GM18909 (cell line): Measurements from ENCODE around the gene AHCY.
"Not testable (repeated sequence)": the region's sequence is repeated elsewhere in the genome, so short reads cannot be mapped to it uniquely, and the experiment has no call there.

ENCODE experiments used
- ATAC-seq: cut with Tn5 transposase; IDR thresholded peaks from one replicate; pipeline ENCODE4 v1.9.1; 2021; ENCODE audit warnings: mild to moderate bottlenecking; ENCODE audit not compliant: unreplicated experiment, poor library complexity

The AHCY gene

GRCh38 chr20:34300256-34300806 is 2.8 kb downstream of the AHCY start:
- no peak for ATAC-seq

GRCh38 chr20:34299556-34300255 is 3.4 kb downstream of the AHCY start:
- no peak for ATAC-seq

DNA sequence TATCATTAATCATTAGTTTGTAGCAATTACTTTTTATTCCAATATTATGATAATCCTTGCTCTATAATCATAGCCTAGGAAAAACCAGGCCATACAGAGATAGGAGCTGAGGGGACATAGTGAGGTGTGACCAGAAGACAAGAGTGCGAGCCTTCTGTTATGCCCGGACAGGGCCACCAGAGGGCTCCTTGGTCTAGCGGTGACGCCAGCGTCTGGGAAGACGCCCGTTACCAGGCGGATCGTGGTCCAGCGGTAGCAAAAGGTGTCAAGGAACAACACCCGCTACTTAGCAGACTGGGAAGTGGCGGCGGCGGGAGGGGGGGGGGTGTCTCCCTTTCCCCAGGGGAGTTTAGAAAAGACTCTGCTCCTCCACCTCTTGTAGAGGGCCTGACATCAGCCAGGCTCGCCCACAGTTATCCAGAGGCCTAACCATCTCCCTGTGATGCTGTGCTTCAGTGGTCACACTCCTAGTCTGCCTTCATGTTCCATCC is 4.8 kb downstream of the AHCY start:
- not testable (repeated sequence) for ATAC-seq

- ATAC-seq = no peak
Measured at GRCh38 chr20:34296468-34296867, 6.7 kb downstream of the AHCY start.

DNA sequence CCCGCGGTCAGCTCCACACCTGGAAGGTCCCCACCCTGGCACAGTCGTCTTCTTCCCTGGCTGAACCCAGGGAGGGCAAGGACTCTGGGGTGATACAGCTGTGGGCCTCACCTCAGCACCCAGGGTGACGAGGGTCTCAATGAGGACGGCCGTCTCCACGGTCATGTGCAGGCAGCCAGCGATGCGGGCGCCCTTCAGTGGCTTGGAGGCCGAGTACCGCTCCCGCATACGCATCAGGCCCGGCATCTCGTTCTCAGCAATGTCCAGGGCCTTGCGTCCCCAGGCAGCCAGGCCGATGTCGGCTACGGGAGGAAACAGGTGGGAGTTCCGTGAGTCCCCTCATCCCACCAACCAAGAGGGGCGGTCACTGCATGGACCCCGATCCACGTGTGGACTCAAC is 7.9 kb downstream of the AHCY start:
- no peak for ATAC-seq

- ATAC-seq = no peak
Measured at GRCh38 chr20:34294563-34294962, 8.6 kb downstream of the AHCY start.

GRCh38 chr20:34293589-34293988 is 9.6 kb downstream of the AHCY start:
- no peak for ATAC-seq

- no peak for ATAC-seq
Measured at GRCh38 chr20:34293119-34293518, 10.0 kb downstream of the AHCY start.

GRCh38 chr20:34292496-34292895 is 10.7 kb downstream of the AHCY start:
- ATAC-seq = no peak

DNA sequence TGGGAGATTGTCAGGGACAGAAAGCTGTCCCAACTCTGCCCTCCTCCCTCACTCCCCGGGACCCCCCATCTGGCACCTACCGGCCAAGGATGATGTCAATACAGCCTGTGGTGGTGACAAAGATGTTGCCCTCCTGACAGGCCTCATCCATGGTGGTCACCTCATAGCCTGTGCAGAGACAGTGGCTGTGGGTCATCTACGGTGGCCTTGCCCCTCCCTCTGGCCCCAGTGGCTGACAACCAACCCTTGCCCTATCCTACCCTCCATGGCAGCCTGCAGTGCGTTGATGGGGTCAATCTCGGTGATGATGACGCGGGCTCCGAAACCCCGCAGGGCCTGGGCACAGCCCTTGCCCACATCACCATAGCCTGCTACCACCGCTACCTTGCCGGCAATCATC is 12.7 kb downstream of the AHCY start:
- ATAC-seq = no peak

- ATAC-seq = not testable (repeated sequence)
Measured at GRCh38 chr20:34287500-34287899, 15.7 kb downstream of the AHCY start.

GRCh38 chr20:34285450-34285849 is 17.7 kb downstream of the AHCY start:
- no peak for ATAC-seq

GRCh38 chr20:34283844-34284243 is 19.3 kb downstream of the AHCY start:
- no peak for ATAC-seq

DNA sequence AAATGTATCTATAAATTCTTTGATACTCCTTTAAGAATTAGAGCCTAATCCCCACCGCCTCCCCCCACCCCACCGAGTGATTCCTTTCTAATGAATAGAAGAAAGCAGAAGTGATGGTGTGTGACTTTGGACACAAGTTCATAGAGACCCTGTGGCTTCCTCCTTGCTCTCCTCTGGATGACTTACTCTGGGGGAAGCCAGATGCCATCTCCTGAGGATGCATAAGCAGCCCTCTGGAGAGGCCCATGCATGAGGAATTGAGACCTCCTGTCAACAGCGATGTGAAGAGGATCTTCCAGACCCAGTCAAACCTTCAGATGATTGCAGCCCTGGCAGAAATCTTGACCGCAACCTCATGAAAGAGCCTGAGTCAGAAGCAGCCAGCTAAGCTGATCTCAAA is 21.1 kb downstream of the AHCY start:
- no peak for ATAC-seq

DNA sequence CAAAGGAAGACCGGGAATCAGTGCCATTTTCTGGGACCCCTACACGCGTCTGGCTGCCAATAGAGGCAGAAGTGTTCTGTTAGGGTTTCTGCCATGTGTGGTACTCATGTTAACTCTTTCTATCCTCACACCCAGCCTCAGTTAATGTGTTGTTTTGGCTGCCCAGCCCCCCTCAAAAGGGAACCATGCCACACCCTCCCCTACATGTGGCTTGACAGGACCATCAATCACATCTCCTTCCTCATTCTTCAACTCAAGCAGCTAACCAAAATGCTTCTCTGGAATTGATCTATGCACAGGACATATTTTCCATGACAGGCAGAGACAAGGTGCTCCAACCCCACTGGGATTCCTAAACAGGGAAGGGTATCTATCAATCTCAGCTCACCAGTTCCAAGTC is 22.0 kb downstream of the AHCY start:
- ATAC-seq = no peak

DNA sequence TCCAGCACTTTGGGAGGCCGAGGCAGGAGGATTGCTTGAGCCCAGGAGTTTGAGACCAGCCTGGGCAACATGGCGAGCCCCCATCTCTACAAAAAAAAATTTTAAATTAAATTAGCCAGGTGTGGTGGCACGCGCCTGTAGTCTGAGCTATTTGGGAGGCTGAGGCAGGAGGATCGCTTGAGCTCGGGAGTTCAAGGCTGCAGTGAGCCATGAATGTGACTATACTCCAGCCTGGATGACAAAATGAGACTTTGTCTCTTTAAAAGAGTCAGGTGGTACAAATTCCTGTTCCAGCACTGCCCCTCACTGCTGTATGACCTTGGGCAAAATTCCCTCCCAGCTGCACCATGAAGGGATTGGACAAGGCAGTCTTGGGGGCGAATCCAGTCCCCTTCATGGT is 28.5 kb downstream of the AHCY start:
- no peak for ATAC-seq

GRCh38 chr20:34271956-34272355 is 31.2 kb downstream of the AHCY start:
- ATAC-seq = no peak

DNA sequence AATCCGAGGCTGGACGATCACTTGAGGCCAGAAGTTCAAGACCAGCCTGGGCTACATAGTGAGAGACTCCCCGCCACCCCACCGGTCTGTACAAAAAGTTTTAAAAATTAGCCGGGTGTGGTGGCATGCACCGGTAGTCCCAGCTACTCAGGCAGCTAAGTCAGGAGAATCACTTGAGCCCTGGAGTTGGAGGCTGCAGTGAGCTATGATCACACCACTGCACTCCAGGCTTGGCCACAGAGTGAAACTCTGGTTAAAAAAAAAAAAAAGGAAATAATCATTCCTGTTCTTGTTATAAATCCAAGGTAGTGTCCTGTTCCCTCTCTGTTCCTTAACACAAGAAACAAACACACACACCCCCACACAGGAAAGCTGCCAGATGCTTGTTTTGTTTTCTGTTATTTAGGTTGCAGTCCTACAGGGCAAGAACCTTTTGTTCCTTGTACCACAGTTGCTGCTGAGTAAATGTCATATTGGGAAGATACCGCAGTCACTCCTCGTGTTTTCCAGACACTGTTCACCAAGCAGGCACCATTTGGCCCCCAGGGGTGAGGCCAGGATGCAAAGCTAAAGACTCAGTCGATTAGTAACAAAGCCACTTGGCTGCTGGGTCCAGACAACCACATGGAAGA is 33.0 kb downstream of the AHCY start:
- ATAC-seq = no peak

DNA sequence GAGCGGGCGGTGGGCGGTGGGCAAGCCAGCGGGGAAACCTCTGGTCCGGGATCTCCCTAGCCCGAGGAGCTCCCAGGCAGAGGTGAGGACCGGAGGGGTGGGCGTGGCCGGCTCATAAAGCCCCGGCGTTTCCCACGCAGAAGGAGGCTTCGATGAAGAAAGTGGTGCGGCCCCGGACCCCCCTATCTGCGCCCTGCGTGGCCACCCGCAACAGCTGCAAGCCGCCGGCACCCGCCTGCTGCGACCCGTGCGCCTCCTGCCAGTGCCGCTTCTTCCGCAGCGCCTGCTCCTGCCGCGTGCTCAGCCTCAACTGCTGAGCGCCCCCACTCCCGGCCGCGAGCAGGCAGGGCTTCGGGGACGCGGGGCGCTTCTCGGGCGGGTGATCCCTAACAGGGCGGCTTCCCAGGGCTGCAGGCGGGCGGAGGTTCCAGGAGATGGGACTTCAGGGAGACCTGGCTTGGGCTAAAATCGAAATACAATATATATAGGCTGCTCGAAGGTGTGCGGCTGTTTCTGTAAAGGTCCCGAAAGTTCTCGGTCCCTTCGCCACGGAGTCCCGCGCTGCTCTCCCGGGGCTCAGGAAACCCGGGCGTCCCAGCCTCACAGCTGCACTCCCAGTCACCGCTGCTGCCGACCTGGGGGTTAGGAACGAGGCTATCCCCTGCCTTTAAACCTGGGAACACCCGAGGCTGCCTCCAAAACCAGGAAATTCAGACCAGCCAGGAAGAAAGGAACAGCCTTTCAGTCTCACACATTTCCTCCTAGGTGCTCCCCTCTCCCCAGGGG is 34.1 kb downstream of the AHCY start:
- no peak for ATAC-seq

DNA sequence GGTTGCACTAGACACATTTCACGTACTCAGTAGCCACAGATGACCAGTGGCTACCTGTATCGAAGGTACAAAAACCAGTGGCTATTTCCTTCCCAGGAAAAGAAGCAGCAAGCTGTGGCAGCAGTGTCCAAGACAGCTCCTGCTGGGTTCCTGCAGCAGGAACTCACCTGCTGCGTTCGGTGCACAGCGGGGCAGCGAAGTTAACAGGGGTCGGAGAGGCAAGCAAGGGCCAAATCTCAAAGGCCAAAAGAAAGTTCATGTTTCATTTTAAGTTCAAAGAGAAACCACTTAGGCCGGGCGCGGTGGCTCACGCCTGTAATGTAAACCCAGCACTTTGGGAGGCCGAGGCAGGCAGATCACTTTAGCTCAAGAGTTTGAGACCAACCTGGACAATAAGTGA is 35.0 kb downstream of the AHCY start:
- no peak for ATAC-seq

DNA sequence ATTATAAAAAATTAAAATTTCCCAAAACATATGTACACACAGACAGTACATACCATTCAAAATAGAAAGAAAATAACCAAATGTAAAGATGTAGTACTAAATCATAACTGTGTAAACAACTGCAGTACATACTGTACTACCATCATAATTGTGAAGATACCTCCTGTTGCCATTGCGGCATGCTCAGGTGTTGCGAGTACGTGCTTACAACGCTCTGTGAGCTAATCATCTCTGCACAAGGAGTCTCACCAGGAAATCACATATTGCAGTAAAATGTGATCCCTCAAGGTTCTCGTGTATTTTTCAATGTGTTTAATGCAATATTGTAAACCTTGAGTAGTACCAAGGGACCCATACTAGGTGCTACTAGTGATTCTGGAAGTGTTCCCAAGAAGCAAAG is 39.0 kb downstream of the AHCY start:
- no peak for ATAC-seq
